Right lung (tissue), 5 donors: Measurements from ENCODE around the gene GNG8. TPM values are rescaled to one million over a fixed set of nuclear protein-coding genes. Genes with fewer than 3 reads are reported as not detected.

Source experiments
- DNase-seq, 2 donors: peaks; one replicate each; pipeline ENCODE4 v3.0.0-alpha.2; 2013
- polyA plus RNA-seq, 5 donors: library from polyadenylated mRNA; unstranded; fragments of 120-200 nt; gene quantifications; one replicate each; pipeline versions ENCODE4 v1.2.1 to v1.2.3, GENCODE V29; 2013; ENCODE audit warnings: inconsistent platforms in 1 of 5, low replicate concordance in 1 of 5; ENCODE audit not compliant: insufficient read length in 5 of 5, insufficient read depth in 1 of 5

Gene GNG8
- polyA plus RNA-seq, 5 donors = 6.7 to 12.3 (median 7.0) TPM

GRCh38 chr19:46603752-46604231 is 32.2 kb downstream of the GNG8 start:
- DNase-seq = no peak

GRCh38 chr19:46603195-46603637 is 32.8 kb downstream of the GNG8 start:
- DNase-seq = no peak

GRCh38 chr19:46602392-46603194 is 33.4 kb downstream of the GNG8 start:
- DNase-seq = no peak

GRCh38 chr19:46601318-46602224 is 34.4 kb downstream of the GNG8 start, which contains the start of gene CALM3:
Gene CALM3, plus strand, starts transcription at chr19:46601330. Its CDS starts 105 bp downstream, at chr19:46601435.
- no peak for DNase-seq

- DNase-seq = peak; percentile 100
Measured at GRCh38 chr19:46600384-46601317, 35.4 kb downstream of the GNG8 start.

GRCh38 chr19:46599716-46600373 is 36.2 kb downstream of the GNG8 start:
- DNase-seq = no peak

- no peak for DNase-seq
Measured at GRCh38 chr19:46598372-46598917, 37.6 kb downstream of the GNG8 start.

- no peak for DNase-seq
Measured at GRCh38 chr19:46596008-46596407, 40.0 kb downstream of the GNG8 start.

- no peak for DNase-seq
Measured at GRCh38 chr19:46591870-46592269, 44.1 kb downstream of the GNG8 start.

GRCh38 chr19:46591254-46591653 is 44.7 kb downstream of the GNG8 start:
- DNase-seq = no peak

- DNase-seq = no peak
Measured at GRCh38 chr19:46587861-46588260, 48.1 kb downstream of the GNG8 start.

GRCh38 chr19:46586294-46586693 is 49.7 kb downstream of the GNG8 start:
- no peak for DNase-seq

- no peak for DNase-seq
Measured at GRCh38 chr19:46585539-46585938, 50.5 kb downstream of the GNG8 start.

Other genes starting within 250 kb of the GNG8 start
- 10 to 100 TPM; 39.7 to 63.5 (median 45.7) TPM for gene CCDC8, start 222.6 kb downstream of the GNG8 start, polyA plus RNA-seq
- gene PNMA8C, start 207.3 kb downstream of the GNG8 start, polyA plus RNA-seq = 1 to 10 TPM in 1 of 5 donors, under 1 TPM in 4; 0.21 to 1.3 (median 0.72) TPM
- 10 to 100 TPM; 11.6 to 15.8 (median 14.8) TPM for gene PNMA8A, start 164.6 kb downstream of the GNG8 start, polyA plus RNA-seq
- 1 to 10 TPM; 2.8 to 5.7 (median 4.0) TPM for gene PNMA8B, start 140.3 kb downstream of the GNG8 start, polyA plus RNA-seq
- gene CALM3, start 34.9 kb downstream of the GNG8 start, polyA plus RNA-seq = 100 to 1,000 TPM; 341 to 478 (median 376) TPM
- 10 to 100 TPM in 4 of 5 donors, 1 to 10 TPM in 1; 7.6 to 13.6 (median 11.9) TPM for gene PTGIR, start 11.1 kb downstream of the GNG8 start, polyA plus RNA-seq
- gene DACT3, start 25.0 kb upstream of the GNG8 start, polyA plus RNA-seq = 10 to 100 TPM; 40.7 to 56.2 (median 45.9) TPM
- gene PRKD2, start 80.9 kb upstream of the GNG8 start, polyA plus RNA-seq = 10 to 100 TPM; 33.7 to 59.4 (median 54.0) TPM
- gene FKRP, start 109.9 kb upstream of the GNG8 start, polyA plus RNA-seq = 10 to 100 TPM; 20.0 to 30.4 (median 24.5) TPM
- gene STRN4, start 110.2 kb upstream of the GNG8 start, polyA plus RNA-seq = 100 to 1,000 TPM in 1 of 5 donors, 10 to 100 TPM in 4; 62.2 to 105 (median 80.3) TPM
- 100 to 1,000 TPM in 1 of 5 donors, 10 to 100 TPM in 4; 67.2 to 103 (median 73.2) TPM for gene SLC1A5, start 152.4 kb upstream of the GNG8 start, polyA plus RNA-seq
- gene AP2S1, start 214.6 kb upstream of the GNG8 start, polyA plus RNA-seq = 100 to 1,000 TPM in 3 of 5 donors, 10 to 100 TPM in 2; 85.0 to 132 (median 108) TPM
- 10 to 100 TPM; 36.7 to 45.7 (median 41.0) TPM for gene ARHGAP35, start 224.8 kb upstream of the GNG8 start, polyA plus RNA-seq